GM23248 (cell line): ENCODE results near the gene CCDC28A. TPM values are rescaled to one million over a fixed set of nuclear protein-coding genes. Genes with fewer than 3 reads are reported as not detected.

Experiments
- DNase-seq: peaks from one replicate; pipeline ENCODE4 v3.0.0-alpha.2; 2015
- H2AFZ ChIP-seq: fragments of 200-600 bp; sonication (generic); 2 replicates; pipeline ENCODE4 v1.6.1; 2016; ENCODE audit warnings: antibody characterized with exemption
- H3F3A ChIP-seq: fragments of 200-600 bp; sonication (generic); 2 replicates; pipeline ENCODE4 v1.6.1; 2016; ENCODE audit warnings: mild to moderate bottlenecking, antibody characterized with exemption, mixed run types; ENCODE audit not compliant: insufficient read depth
- H3K27ac ChIP-seq: fragments of 200-600 bp; sonication (generic); 2 replicates; pipeline ENCODE4 v1.5.1; 2016; ENCODE audit warnings: mild to moderate bottlenecking
- H3K27me3 ChIP-seq: fragments of 200-600 bp; sonication (generic); replicated peaks from 2 replicates; pipeline ENCODE4 v1.6.1; 2016; ENCODE audit warnings: mild to moderate bottlenecking; ENCODE audit not compliant: insufficient read depth
- H3K36me3 ChIP-seq: fragments of 200-600 bp; sonication (generic); 2 replicates; pipeline ENCODE4 v1.6.1; 2016; ENCODE audit warnings: low read depth, mild to moderate bottlenecking
- H3K4me1 ChIP-seq: fragments of 200-600 bp; sonication (generic); 2 replicates; pipeline ENCODE4 v1.6.1; 2016; ENCODE audit warnings: mild to moderate bottlenecking; ENCODE audit not compliant: insufficient read depth
- H3K4me2 ChIP-seq: fragments of 200-600 bp; sonication (generic); one replicate; pipeline ENCODE4 v1.6.1; 2016; ENCODE audit warnings: mild to moderate bottlenecking; ENCODE audit not compliant: unreplicated experiment
- H3K4me3 ChIP-seq: fragments of 200-600 bp; sonication (generic); 2 replicates; pipeline ENCODE4 v1.5.1; 2016; ENCODE audit warnings: mild to moderate bottlenecking
- H3K79me2 ChIP-seq: fragments of 200-600 bp; sonication (generic); 2 replicates; pipeline ENCODE4 v1.6.1; 2016; ENCODE audit warnings: mild to moderate bottlenecking; ENCODE audit not compliant: insufficient read depth
- H3K9ac ChIP-seq: fragments of 200-600 bp; sonication (generic); 2 replicates; pipeline ENCODE4 v1.6.1; 2016; ENCODE audit warnings: mild to moderate bottlenecking
- H3K9me2 ChIP-seq: fragments of 200-600 bp; sonication (generic); 2 replicates; pipeline ENCODE4 v1.6.1; 2016; ENCODE audit warnings: mixed run types, mild to moderate bottlenecking, moderate library complexity; ENCODE audit not compliant: insufficient read depth
- H3K9me3 ChIP-seq: fragments of 200-600 bp; sonication (generic); one replicate; pipeline ENCODE4 v1.6.1; 2017; ENCODE audit warnings: low read depth
- H4K20me1 ChIP-seq: fragments of 200-600 bp; sonication (generic); 2 replicates; pipeline ENCODE4 v1.6.0; 2016; ENCODE audit not compliant: insufficient read depth
- EZH2 ChIP-seq: fragments of 200-600 bp; sonication (generic); IDR thresholded peaks from 2 replicates; pipeline ENCODE4 v1.6.1; 2018; ENCODE audit warnings: antibody characterized with exemption, mild to moderate bottlenecking; ENCODE audit not compliant: insufficient read depth, poor library complexity, severe bottlenecking
- EZH2phosphoT487 ChIP-seq: fragments of 200-600 bp; sonication (generic); IDR thresholded peaks from 2 replicates; pipeline ENCODE4 v1.6.1; 2018; ENCODE audit warnings: antibody characterized with exemption, moderate library complexity, mild to moderate bottlenecking, low read depth; ENCODE audit not compliant: insufficient read depth
- WGBS, 2 experiments: methylation state at CpG; one replicate each; pipeline ENCODE4 v1.1.6; 2015 to 2017; ENCODE audit warnings: low lambda C conversion rate in 2 of 2, low coverage in 1 of 2; ENCODE audit errors: missing lambda C conversion rate in 2 of 2; 5-methylcytosine and 5-hydroxymethylcytosine counted together
- in situ Hi-C: fragments of 300-500 bp; cut with MboI; formaldehyde crosslinking; loops from 2 replicates; pipeline ENCODE4 v1.15.0; 2020
- polyA plus RNA-seq: library from polyadenylated mRNA; unstranded; fragments of >200 nt; fragmentation: Nextera tagmentation; extraction: Ambion mirVana; gene quantifications from 2 replicates; pipeline ENCODE4 v1.2.1, GENCODE V29; 2016
- total RNA-seq: library from RNA; depleted of rRNA; stranded (reverse); fragments of >200 nt; shearing (Covaris generic); gene quantifications from 2 replicates; pipeline ENCODE4 v1.2.3, GENCODE V29; 2014

The CCDC28A gene
- total and polyA plus RNA-seq, 2 experiments from 2014 or later = 15.9 to 18.2 TPM

GRCh38 chr6:138796771-138797170, 23.2 kb downstream of the CCDC28A start:
- DNase-seq = no peak
- in situ Hi-C loops = no loop called here

DNA sequence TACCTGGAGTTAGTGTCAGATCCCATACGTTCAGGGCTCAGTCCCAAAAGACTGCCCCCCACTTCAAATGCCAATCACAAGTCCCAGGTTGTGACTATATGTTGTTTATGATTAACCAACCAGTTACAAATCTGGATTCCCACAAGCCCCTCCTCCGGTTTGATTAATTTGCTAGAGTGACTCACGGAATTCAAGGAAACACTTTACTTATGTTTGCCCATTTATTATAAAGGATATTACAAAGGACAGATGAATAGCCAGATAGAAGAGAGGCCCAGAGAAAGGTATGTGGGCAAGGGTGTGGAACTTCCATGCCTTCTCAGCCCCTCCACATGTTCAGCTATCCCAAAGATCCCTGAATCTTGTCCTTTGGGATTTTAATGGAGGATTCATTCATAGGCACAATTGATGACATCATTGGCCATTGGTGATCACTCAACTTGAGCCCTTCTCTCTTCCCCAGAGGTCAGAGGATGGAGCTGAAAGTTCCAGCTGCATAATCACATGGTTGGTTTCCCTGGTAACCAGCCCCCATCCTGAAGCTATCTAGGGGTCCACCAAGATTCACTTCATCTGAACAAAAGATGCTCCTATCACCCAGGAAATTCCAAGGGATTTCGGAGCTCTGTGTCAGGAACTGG, 24.4 kb downstream of the CCDC28A start:
- TF ChIP-seq EZH2 (no peak), EZH2phosphoT487 (no peak)
- no peak overlapping the region for H3K4me3 ChIP-seq
- in situ Hi-C loops = no loop called here
- H3K27ac ChIP-seq = no peak overlapping the region
- H3K4me1 ChIP-seq = no peaks in the 10 kb centered on the region
- H3K9me2 ChIP-seq = no peaks in the 10 kb centered on the region
- no peak overlapping the region for H3K4me2 ChIP-seq
- WGBS, 2 experiments = 79 to 83% methylated on average over 4 of the region's 4 CpGs
- no peaks in the 10 kb centered on the region for H4K20me1 ChIP-seq
- H3F3A ChIP-seq = no peaks in the 10 kb centered on the region
- DNase-seq = no peak
- no peak overlapping the region for H2AFZ ChIP-seq
- no peaks in the 10 kb centered on the region for H3K27me3 ChIP-seq
- H3K79me2 ChIP-seq = no peaks in the 10 kb centered on the region
- H3K9me3 ChIP-seq = no peaks in the 10 kb centered on the region
- no peak overlapping the region for H3K9ac ChIP-seq
- H3K36me3 ChIP-seq = no peaks in the 10 kb centered on the region

More at GRCh38 chr6:138796771-138797170, 23.2 kb downstream of the CCDC28A start:
- no peaks in the 10 kb centered on the region for H3K79me2 ChIP-seq
- H3K9me3 ChIP-seq = no peaks in the 10 kb centered on the region
- H3K9me2 ChIP-seq = no peaks in the 10 kb centered on the region
- H3K4me3 ChIP-seq = no peak overlapping the region
- H3K36me3 ChIP-seq = no peaks in the 10 kb centered on the region
- H3K27ac ChIP-seq = no peak overlapping the region
- H3F3A ChIP-seq = no peaks in the 10 kb centered on the region
- H3K4me1 ChIP-seq = no peaks in the 10 kb centered on the region
- H3K9ac ChIP-seq = no peak overlapping the region
- no peaks in the 10 kb centered on the region for H3K27me3 ChIP-seq
- TF ChIP-seq EZH2 (no peak), EZH2phosphoT487 (no peak)
- no peak overlapping the region for H3K4me2 ChIP-seq
- no peak overlapping the region for H2AFZ ChIP-seq
- 92 to 99% methylated on average over 2 of the region's 2 CpGs for WGBS, 2 experiments
- no peaks in the 10 kb centered on the region for H4K20me1 ChIP-seq

- no peak overlapping the region for H3K4me2 ChIP-seq
- no peaks in the 10 kb centered on the region for H3K36me3 ChIP-seq
- no peaks in the 10 kb centered on the region for H3K27me3 ChIP-seq
- no peaks in the 10 kb centered on the region for H4K20me1 ChIP-seq
- no peak overlapping the region for H3K9ac ChIP-seq
- DNase-seq = no peak
- TF ChIP-seq EZH2 (no peak), EZH2phosphoT487 (no peak)
- H3K9me2 ChIP-seq = no peaks in the 10 kb centered on the region
- no peak overlapping the region for H3K27ac ChIP-seq
- no peaks in the 10 kb centered on the region for H3K9me3 ChIP-seq
- no peaks in the 10 kb centered on the region for H3F3A ChIP-seq
- no peaks in the 10 kb centered on the region for H3K79me2 ChIP-seq
- no peak overlapping the region for H2AFZ ChIP-seq
- H3K4me1 ChIP-seq = peaks cover 13% of the 10 kb centered on the region; the same call in 1 of the 2 replicates
- in situ Hi-C loops = no loop called here
- 96 to 98% methylated on average over 2 of the region's 2 CpGs for WGBS, 2 experiments
- no peak overlapping the region for H3K4me3 ChIP-seq
Observed at GRCh38 chr6:138800377-138801150, 27.0 kb downstream of the CCDC28A start.

GRCh38 chr6:138803331-138803730, 29.8 kb downstream of the CCDC28A start:
- H3K36me3 ChIP-seq = no peaks in the 10 kb centered on the region
- no peaks in the 10 kb centered on the region for H3K9me3 ChIP-seq
- no peak for DNase-seq
- no peak overlapping the region for H3K4me3 ChIP-seq
- H3K4me1 ChIP-seq = peaks cover 13% of the 10 kb centered on the region; the same call in 1 of the 2 replicates
- no peak overlapping the region for H3K27ac ChIP-seq
- no peaks in the 10 kb centered on the region for H3F3A ChIP-seq
- TF ChIP-seq EZH2phosphoT487 = no peak
- TF ChIP-seq EZH2 = no peak
- no peaks in the 10 kb centered on the region for H4K20me1 ChIP-seq
- H3K4me2 ChIP-seq = no peak overlapping the region
- H2AFZ ChIP-seq = 0 out of 2 replicates have a peak overlapping the region, but pooled peaks have one; percentile 29
- H3K9ac ChIP-seq = peak overlapping the region; percentile 7; the same call in 1 of the 2 replicates
- in situ Hi-C loops = no loop called here
- no peaks in the 10 kb centered on the region for H3K79me2 ChIP-seq
- H3K27me3 ChIP-seq = no peaks in the 10 kb centered on the region
- WGBS, 2 experiments = 37 to 44% methylated on average over 2 of the region's 2 CpGs
- no peaks in the 10 kb centered on the region for H3K9me2 ChIP-seq
